ENCODE data around the gene ZNF526.
A peak's percentile ranks its signal among the peaks of the same experiment; 100 is the strongest.

Gene ZNF526

GRCh38 chr19:42244347-42245220 lies 24.5 kb downstream of the ZNF526 start:
- Histone ChIP-seq H3K27me3 (ENCODE audit: insufficient read depth, low read length) (no peaks in the 10 kb centered on the region), H3K4me1 (ENCODE audit: insufficient read depth, low read length) (peaks cover 5% of the 10 kb centered on the region; the same call in 1 of the 2 replicates), H3K9me3 (ENCODE audit: insufficient read depth, low read depth, low read length) (no peaks in the 10 kb centered on the region), H3K27ac (ENCODE audit: low read length) (no peak overlapping the region), H3K4me3 (ENCODE audit: low read length) (peak overlapping the region; percentile 88), H3K36me3 (ENCODE audit: insufficient read depth, low read depth, low read length) (peaks cover 20% of the 10 kb centered on the region; the same call in 1 of the 2 replicates), H3K9ac (ENCODE audit: low read depth, low read length) (peak overlapping the region; percentile 38; the same call in 1 of the 2 replicates)

GRCh38 chr19:42245231-42245630 lies 25.1 kb downstream of the ZNF526 start:
- Histone ChIP-seq H3K27me3 (ENCODE audit: insufficient read depth, low read length) (no peaks in the 10 kb centered on the region), H3K9ac (ENCODE audit: low read depth, low read length) (no peak overlapping the region), H3K4me1 (ENCODE audit: insufficient read depth, low read length) (peaks cover 5% of the 10 kb centered on the region; the same call in 1 of the 2 replicates), H3K27ac (ENCODE audit: low read length) (no peak overlapping the region), H3K4me3 (ENCODE audit: low read length) (no peak overlapping the region; the same call in 1 of the 2 replicates), H3K36me3 (ENCODE audit: insufficient read depth, low read depth, low read length) (peaks cover 21% of the 10 kb centered on the region; the same call in 1 of the 2 replicates), H3K9me3 (ENCODE audit: insufficient read depth, low read depth, low read length) (no peaks in the 10 kb centered on the region)

- no peak overlapping the region for H3K27ac ChIP-seq (ENCODE audit: low read length)
- H3K36me3 ChIP-seq (ENCODE audit: insufficient read depth, low read depth, low read length), result peaks cover 18% of the 10 kb centered on the region; the same call in 1 of the 2 replicates
- no peak overlapping the region for H3K9ac ChIP-seq (ENCODE audit: low read depth, low read length)
- no peaks in the 10 kb centered on the region for H3K27me3 ChIP-seq (ENCODE audit: insufficient read depth, low read length)
- H3K4me1 ChIP-seq (ENCODE audit: insufficient read depth, low read length), result peaks cover 4% of the 10 kb centered on the region; the same call in 1 of the 2 replicates
- H3K9me3 ChIP-seq (ENCODE audit: insufficient read depth, low read depth, low read length), result no peaks in the 10 kb centered on the region
- H3K4me3 ChIP-seq (ENCODE audit: low read length), result no peak overlapping the region
Observed at GRCh38 chr19:42246143-42246921, 26.2 kb downstream of the ZNF526 start.

GRCh38 chr19:42246922-42247639 lies 27.0 kb downstream of the ZNF526 start:
- no peak overlapping the region for H3K27ac ChIP-seq (ENCODE audit: low read length)

GRCh38 chr19:42247640-42248199 lies 27.6 kb downstream of the ZNF526 start:
- Histone ChIP-seq H3K27me3 (ENCODE audit: insufficient read depth, low read length) (no peaks in the 10 kb centered on the region), H3K9me3 (ENCODE audit: insufficient read depth, low read depth, low read length) (no peaks in the 10 kb centered on the region), H3K36me3 (ENCODE audit: insufficient read depth, low read depth, low read length) (peaks cover 18% of the 10 kb centered on the region; the same call in 1 of the 2 replicates), H3K27ac (ENCODE audit: low read length) (no peak overlapping the region), H3K4me3 (ENCODE audit: low read length) (no peak overlapping the region), H3K9ac (ENCODE audit: low read depth, low read length) (no peak overlapping the region), H3K4me1 (ENCODE audit: insufficient read depth, low read length) (peaks cover 6% of the 10 kb centered on the region; the same call in 1 of the 2 replicates)

More at GRCh38 chr19:42246922-42247639, 27.0 kb downstream of the ZNF526 start:
- H3K4me1 ChIP-seq (ENCODE audit: insufficient read depth, low read length), result peaks cover 6% of the 10 kb centered on the region; the same call in 1 of the 2 replicates
- H3K4me3 ChIP-seq (ENCODE audit: low read length), result no peak overlapping the region
- H3K27me3 ChIP-seq (ENCODE audit: insufficient read depth, low read length), result no peaks in the 10 kb centered on the region
- no peaks in the 10 kb centered on the region for H3K9me3 ChIP-seq (ENCODE audit: insufficient read depth, low read depth, low read length)
- H3K9ac ChIP-seq (ENCODE audit: low read depth, low read length), result no peak overlapping the region
- H3K36me3 ChIP-seq (ENCODE audit: insufficient read depth, low read depth, low read length), result peaks cover 18% of the 10 kb centered on the region; the same call in 1 of the 2 replicates

- H3K27ac ChIP-seq (ENCODE audit: low read length), result no peak overlapping the region
- H3K4me1 ChIP-seq (ENCODE audit: insufficient read depth, low read length), result peaks cover 6% of the 10 kb centered on the region; the same call in 1 of the 2 replicates
- H3K4me3 ChIP-seq (ENCODE audit: low read length), result no peak overlapping the region
- no peaks in the 10 kb centered on the region for H3K9me3 ChIP-seq (ENCODE audit: insufficient read depth, low read depth, low read length)
- H3K36me3 ChIP-seq (ENCODE audit: insufficient read depth, low read depth, low read length), result peaks cover 18% of the 10 kb centered on the region; the same call in 1 of the 2 replicates
- no peaks in the 10 kb centered on the region for H3K27me3 ChIP-seq (ENCODE audit: insufficient read depth, low read length)
- H3K9ac ChIP-seq (ENCODE audit: low read depth, low read length), result no peak overlapping the region
Observed at GRCh38 chr19:42248270-42249148, 28.4 kb downstream of the ZNF526 start.

- H3K27ac ChIP-seq (ENCODE audit: low read length), result no peak overlapping the region
- H3K9ac ChIP-seq (ENCODE audit: low read depth, low read length), result no peak overlapping the region
- H3K27me3 ChIP-seq (ENCODE audit: insufficient read depth, low read length), result no peaks in the 10 kb centered on the region
- peaks cover 6% of the 10 kb centered on the region; the same call in 1 of the 2 replicates for H3K4me1 ChIP-seq (ENCODE audit: insufficient read depth, low read length)
- H3K36me3 ChIP-seq (ENCODE audit: insufficient read depth, low read depth, low read length), result peaks cover 18% of the 10 kb centered on the region; the same call in 1 of the 2 replicates
- H3K9me3 ChIP-seq (ENCODE audit: insufficient read depth, low read depth, low read length), result no peaks in the 10 kb centered on the region
- H3K4me3 ChIP-seq (ENCODE audit: low read length), result no peak overlapping the region
Observed at GRCh38 chr19:42249149-42249750, 29.1 kb downstream of the ZNF526 start.

- H3K4me1 ChIP-seq (ENCODE audit: insufficient read depth, low read length), result peaks cover 6% of the 10 kb centered on the region; the same call in 1 of the 2 replicates
- no peak overlapping the region for H3K27ac ChIP-seq (ENCODE audit: low read length)
- H3K9me3 ChIP-seq (ENCODE audit: insufficient read depth, low read depth, low read length), result no peaks in the 10 kb centered on the region
- no peak overlapping the region for H3K4me3 ChIP-seq (ENCODE audit: low read length)
- H3K36me3 ChIP-seq (ENCODE audit: insufficient read depth, low read depth, low read length), result peaks cover 18% of the 10 kb centered on the region; the same call in 1 of the 2 replicates
- H3K27me3 ChIP-seq (ENCODE audit: insufficient read depth, low read length), result no peaks in the 10 kb centered on the region
- no peak overlapping the region for H3K9ac ChIP-seq (ENCODE audit: low read depth, low read length)
Observed at GRCh38 chr19:42249769-42250168, 29.7 kb downstream of the ZNF526 start.

- Histone ChIP-seq H3K36me3 (ENCODE audit: insufficient read depth, low read depth, low read length) (peaks cover 18% of the 10 kb centered on the region; the same call in 1 of the 2 replicates), H3K27me3 (ENCODE audit: insufficient read depth, low read length) (no peaks in the 10 kb centered on the region), H3K9me3 (ENCODE audit: insufficient read depth, low read depth, low read length) (no peaks in the 10 kb centered on the region), H3K27ac (ENCODE audit: low read length) (no peak overlapping the region), H3K9ac (ENCODE audit: low read depth, low read length) (no peak overlapping the region), H3K4me1 (ENCODE audit: insufficient read depth, low read length) (peaks cover 6% of the 10 kb centered on the region; the same call in 1 of the 2 replicates), H3K4me3 (ENCODE audit: low read length) (no peak overlapping the region)
Observed at GRCh38 chr19:42250183-42250665, 30.1 kb downstream of the ZNF526 start.
